Stimulated activated naive B cell treated with anti-CD40 and anti-IgM and Interleukin-4, amounts not matched to agents 10 μg/mL and 1 μg/mL and 100 μg/mL, for 72 hours (primary cell): Measurements from ENCODE around the gene NCOA1.
A peak's percentile ranks its signal among the peaks of the same experiment; 100 is the strongest.
"Not testable (repeated sequence)": the region's sequence is repeated elsewhere in the genome, so short reads cannot be mapped to it uniquely, and the experiment has no call there.

ENCODE experiments used
- ATAC-seq, 2 donors: fragments of 150-1000 bp; cut with Tn5 transposase; replicated peaks; 2 replicates each; pipeline ENCODE4 v1.10.0; 2021; ENCODE audit warnings: moderate library complexity in 1 of 2
- DNase-seq: peaks from one replicate; pipeline ENCODE4 v3.0.0; 2021
- H3K27ac Mint-ChIP-seq: one replicate; pipeline ENCODE4 v1.8.0; 2022; ENCODE audit warnings: mild to moderate bottlenecking, mixed read lengths
- H3K27me3 Mint-ChIP-seq, 2 donors: one replicate each; pipeline ENCODE4 v1.8.0; 2022; ENCODE audit warnings: mixed read lengths in 2 of 2
- H3K36me3 Mint-ChIP-seq, 2 donors: one replicate each; pipeline ENCODE4 v1.8.0; 2022; ENCODE audit warnings: mixed read lengths in 2 of 2, mild to moderate bottlenecking in 1 of 2
- H3K4me1 Mint-ChIP-seq, 2 donors: one replicate each; pipeline ENCODE4 v1.8.0; 2022; ENCODE audit warnings: mixed read lengths in 2 of 2, mild to moderate bottlenecking in 1 of 2
- H3K4me3 Mint-ChIP-seq, 2 donors: one replicate each; pipeline ENCODE4 v1.8.0; 2022; ENCODE audit warnings: mild to moderate bottlenecking in 2 of 2, mixed read lengths in 2 of 2, moderate library complexity in 1 of 2
- H3K9me3 Mint-ChIP-seq, 2 donors: one replicate each; pipeline ENCODE4 v1.8.0; 2022; ENCODE audit warnings: mixed read lengths in 2 of 2, mild to moderate bottlenecking in 1 of 2

NCOA1 gene

DNA sequence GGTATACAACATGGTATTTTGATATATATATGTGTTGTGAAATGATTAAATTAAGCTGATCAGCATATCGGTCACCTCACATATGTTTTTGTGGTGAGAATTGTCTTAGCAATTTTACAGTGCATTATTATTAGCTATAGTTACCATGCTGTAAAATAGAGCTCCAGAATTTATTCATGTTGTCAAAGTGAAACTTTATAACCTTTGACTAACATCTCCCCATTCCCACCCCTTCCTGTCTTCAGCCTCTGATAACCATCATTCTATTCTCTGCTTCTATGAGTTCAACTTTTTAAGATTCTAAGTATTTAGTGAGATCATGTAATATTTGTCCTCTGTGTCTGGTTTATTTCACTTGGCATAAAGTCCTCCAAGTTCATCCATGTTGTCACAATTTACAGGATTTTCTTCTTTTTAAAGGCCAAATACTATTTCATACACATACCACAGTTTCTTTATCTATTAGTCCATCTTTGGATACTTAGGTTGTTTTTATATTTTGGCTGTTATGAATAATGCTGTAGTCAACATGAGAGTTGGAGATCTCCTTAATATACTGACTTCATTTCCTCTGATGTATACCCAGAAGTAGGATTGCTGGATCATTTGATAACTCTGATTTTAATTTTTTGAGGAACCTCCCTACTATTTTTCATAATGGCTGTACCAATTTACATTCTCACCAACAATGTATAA is 30.3 kb downstream of the NCOA1 start:
- Mint-ChIP-seq H3K4me1 (peaks cover 31 to 61% of the 10 kb centered on the region in 2 donors), H3K27ac (peak overlapping the region; percentile 65), H3K27me3 (no peaks in the 10 kb centered on the region), H3K4me3 (peak overlapping the region; percentile 38 to 55), H3K36me3 (peaks cover 8 to 10% of the 10 kb centered on the region in 2 donors), H3K9me3 (peaks cover 0 to 2% of the 10 kb centered on the region in 2 donors)
- no peak for DNase-seq
- peak; percentile 67 to 74 for ATAC-seq

DNA sequence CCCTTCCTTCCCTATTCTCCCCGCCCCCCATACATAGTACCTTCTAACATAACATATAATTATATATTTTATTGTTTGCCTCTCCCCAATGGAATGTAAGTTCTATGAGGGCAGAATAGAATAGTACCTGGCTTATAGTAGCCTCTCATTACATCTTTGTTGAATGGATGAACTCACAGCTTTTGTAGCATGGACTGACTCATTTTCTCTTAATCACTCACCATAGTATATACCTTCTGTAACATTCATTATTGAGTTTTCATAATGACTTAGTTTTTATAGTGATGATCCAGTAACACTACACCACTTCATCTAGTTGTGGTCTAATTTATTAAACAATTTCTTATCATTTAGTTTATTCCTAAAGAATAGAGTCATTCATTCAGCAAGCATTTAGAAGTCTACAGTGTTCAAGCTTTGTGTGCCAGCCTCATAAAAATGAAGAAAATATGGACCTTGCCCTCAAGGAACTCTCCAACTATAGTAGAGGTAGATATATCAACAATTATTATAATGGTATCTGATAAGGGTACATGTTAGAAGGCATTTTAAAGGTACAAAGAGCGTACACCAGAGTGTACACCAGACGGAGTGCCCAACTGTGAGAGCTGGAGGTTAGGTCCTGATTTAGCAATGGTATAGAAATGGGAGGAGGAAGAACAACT is 31.1 kb downstream of the NCOA1 start:
- peaks cover 31 to 61% of the 10 kb centered on the region in 2 donors for H3K4me1 Mint-ChIP-seq
- no peaks in the 10 kb centered on the region for H3K27me3 Mint-ChIP-seq

DNA sequence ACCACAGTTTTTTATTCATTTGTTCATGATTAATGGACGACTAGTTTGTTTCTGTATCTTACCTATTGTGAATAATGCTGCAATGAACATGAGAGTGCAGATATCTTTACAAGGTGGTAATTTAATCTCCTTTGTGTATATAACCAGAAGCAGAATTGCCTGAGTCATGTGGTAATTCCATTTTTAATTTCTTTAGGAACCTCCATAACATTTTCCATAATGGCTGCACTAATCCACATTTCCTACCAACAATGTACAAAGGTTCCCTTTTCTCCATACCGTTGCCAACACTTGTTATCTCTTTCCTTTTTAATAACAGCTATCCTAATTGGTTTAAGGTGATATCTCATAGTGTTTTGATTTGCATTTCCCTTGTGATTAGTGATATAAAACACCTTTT is 36.5 kb downstream of the NCOA1 start:
- no peak overlapping the region for H3K4me3 Mint-ChIP-seq
- H3K27me3 Mint-ChIP-seq: no peaks in the 10 kb centered on the region
- no peak for ATAC-seq
- H3K27ac Mint-ChIP-seq: no peak overlapping the region
- DNase-seq: no peak
- H3K36me3 Mint-ChIP-seq: peaks cover 4 to 32% of the 10 kb centered on the region in 2 donors
- peaks cover 19 to 35% of the 10 kb centered on the region in 2 donors for H3K4me1 Mint-ChIP-seq
- H3K9me3 Mint-ChIP-seq: peaks cover 7 to 12% of the 10 kb centered on the region in 2 donors

More for the DNA sequence above, 31.1 kb downstream of the NCOA1 start:
- no peak overlapping the region for H3K4me3 Mint-ChIP-seq
- peaks cover 8 to 10% of the 10 kb centered on the region in 2 donors for H3K36me3 Mint-ChIP-seq
- H3K27ac Mint-ChIP-seq: no peak overlapping the region
- H3K9me3 Mint-ChIP-seq: peaks cover 0 to 2% of the 10 kb centered on the region in 2 donors
- DNase-seq (no peak), ATAC-seq (peak; percentile 54 to 87)

DNA sequence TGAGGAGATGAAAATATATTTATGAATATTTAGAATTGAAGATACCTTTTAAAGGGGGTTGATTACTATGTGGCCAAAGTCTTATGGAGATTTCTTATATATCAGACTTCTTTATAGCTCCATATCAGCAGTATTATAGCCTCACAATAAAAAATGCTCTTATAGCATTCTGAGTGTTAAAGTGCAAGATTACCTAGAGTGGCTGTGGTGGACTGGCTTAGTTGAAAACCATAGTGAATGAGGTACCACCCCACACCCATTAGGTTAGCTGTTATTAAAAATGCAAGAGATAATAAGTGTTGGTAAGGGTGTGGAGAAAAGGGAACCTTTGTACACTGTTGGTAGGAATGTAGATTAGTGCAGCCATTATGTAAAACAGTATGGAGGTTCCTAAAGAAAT is 39.7 kb downstream of the NCOA1 start:
- peaks cover 18 to 20% of the 10 kb centered on the region in 2 donors for H3K9me3 Mint-ChIP-seq
- DNase-seq (no peak), ATAC-seq (no peak)
- H3K36me3 Mint-ChIP-seq: peaks cover 20 to 43% of the 10 kb centered on the region in 2 donors
- no peak overlapping the region for H3K4me3 Mint-ChIP-seq
- H3K27ac Mint-ChIP-seq: no peak overlapping the region
- no peaks in the 10 kb centered on the region for H3K27me3 Mint-ChIP-seq
- peaks cover 16 to 31% of the 10 kb centered on the region in 2 donors for H3K4me1 Mint-ChIP-seq

DNA sequence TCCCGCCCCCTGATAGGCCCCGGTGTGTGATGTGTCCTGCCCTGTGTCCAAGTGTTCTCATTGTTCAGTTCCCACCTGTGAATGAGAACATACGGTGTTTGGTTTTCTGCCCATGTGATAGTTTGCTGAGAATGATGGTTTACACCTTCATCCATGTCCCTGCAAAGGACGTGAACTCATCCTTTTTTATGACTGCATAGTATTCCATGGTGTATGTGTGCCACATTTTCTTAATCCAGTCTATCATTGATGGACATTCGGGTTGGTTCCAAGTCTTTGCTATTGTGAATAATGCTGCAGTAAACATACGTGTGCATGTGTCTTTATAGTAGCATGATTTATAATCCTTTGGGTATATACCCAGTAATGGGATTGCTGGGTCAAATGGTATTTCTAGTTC is 40.6 kb downstream of the NCOA1 start:
- Mint-ChIP-seq H3K36me3 (peaks cover 29 to 47% of the 10 kb centered on the region in 2 donors), H3K4me1 (peaks cover 20 to 30% of the 10 kb centered on the region in 2 donors), H3K9me3 (peaks cover 19 to 24% of the 10 kb centered on the region in 2 donors)
- DNase-seq, H3K4me3 Mint-ChIP-seq, H3K27ac Mint-ChIP-seq, H3K27me3 Mint-ChIP-seq, ATAC-seq: not testable (repeated sequence)

DNA sequence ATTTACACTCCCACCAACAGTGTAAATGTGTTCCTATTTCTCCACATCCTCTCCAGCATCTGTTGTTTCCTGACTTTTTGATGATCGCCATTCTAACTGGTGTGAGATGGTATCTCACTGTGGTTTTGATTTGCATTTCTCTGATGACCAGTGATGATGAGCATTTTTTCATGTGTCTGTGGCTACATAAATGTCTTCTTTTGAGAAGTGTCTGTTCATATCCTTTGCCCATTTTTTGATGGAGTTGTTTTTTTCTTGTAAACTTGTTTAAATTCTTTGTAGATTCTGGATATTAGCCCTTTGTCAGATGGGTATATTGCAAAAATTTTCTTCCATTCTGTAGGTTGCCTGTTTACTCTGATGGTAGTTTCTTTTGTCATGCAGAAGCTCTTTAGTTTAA is 41.0 kb downstream of the NCOA1 start:
- peaks cover 22 to 34% of the 10 kb centered on the region in 2 donors for H3K4me1 Mint-ChIP-seq
- peaks cover 19 to 24% of the 10 kb centered on the region in 2 donors for H3K9me3 Mint-ChIP-seq
- ATAC-seq, DNase-seq, H3K27ac Mint-ChIP-seq, H3K27me3 Mint-ChIP-seq, H3K4me3 Mint-ChIP-seq: not testable (repeated sequence)
- H3K36me3 Mint-ChIP-seq: peaks cover 33 to 50% of the 10 kb centered on the region in 2 donors

DNA sequence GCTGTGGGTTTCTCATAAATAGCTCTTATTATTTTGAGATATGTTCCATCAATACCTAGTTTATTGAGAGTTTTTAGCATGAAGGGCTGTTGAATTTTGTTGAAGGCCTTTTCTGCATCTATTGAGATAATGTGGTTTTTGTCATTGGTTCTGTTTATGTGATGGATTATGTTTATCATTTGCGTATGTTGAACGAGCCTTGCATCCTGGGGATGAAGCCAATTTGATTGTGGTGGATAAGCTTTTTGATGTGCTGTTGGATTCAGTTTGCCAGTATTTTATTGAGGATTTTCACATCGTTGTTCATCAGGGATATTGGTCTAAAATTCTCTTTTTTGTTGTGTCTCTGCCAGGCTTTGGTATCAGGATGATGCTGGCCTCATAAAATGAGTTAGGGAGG is 42.5 kb downstream of the NCOA1 start:
- H3K4me1 Mint-ChIP-seq: peaks cover 19 to 29% of the 10 kb centered on the region in 2 donors
- not testable (repeated sequence) for ATAC-seq, DNase-seq, H3K27ac Mint-ChIP-seq, H3K27me3 Mint-ChIP-seq, H3K4me3 Mint-ChIP-seq
- H3K36me3 Mint-ChIP-seq: peaks cover 31 to 51% of the 10 kb centered on the region in 2 donors
- H3K9me3 Mint-ChIP-seq: peaks cover 20 to 22% of the 10 kb centered on the region in 2 donors

DNA sequence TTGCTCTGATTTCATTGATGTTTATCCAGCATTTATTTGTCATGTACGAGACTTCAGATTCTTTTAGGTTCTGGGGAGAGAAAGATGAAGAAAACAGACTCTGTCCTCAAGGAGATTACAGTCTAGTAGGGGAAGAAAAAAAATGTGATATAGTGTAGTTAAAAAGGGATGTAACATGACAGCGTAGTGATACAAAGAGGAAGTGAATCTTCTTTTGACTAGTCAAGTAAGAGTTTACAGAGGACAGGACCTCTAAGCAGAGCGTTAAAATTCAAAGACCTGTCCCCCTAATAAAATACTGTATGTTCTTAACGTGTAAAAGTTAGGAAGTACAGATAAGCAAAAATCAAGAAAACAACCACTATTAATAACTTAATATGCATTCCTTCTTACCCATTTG is 47.7 kb downstream of the NCOA1 start:
- Mint-ChIP-seq H3K36me3 (peaks cover 35 to 48% of the 10 kb centered on the region in 2 donors), H3K9me3 (peaks cover 21 to 35% of the 10 kb centered on the region in 2 donors), H3K4me1 (peaks cover 29 to 37% of the 10 kb centered on the region in 2 donors)

DNA sequence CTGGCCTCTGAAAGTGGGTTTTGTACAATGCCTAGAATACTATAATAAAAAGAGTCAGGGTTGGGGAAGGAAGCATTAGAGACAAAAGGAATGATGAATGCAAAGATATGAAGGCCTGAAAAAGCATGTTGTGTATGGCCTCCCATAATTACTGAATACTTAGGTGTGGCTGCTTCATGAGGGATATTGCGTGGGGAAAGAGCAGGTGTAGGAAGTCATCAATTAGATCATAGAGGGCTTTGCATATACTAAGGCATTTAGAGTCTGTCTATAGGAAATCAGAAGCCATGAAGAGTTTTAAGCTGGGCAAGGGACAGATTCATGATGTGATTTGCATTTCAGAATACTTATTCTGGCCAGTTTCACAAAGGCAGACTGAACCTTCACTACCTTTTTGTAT is 48.2 kb downstream of the NCOA1 start:
- Mint-ChIP-seq H3K27ac (no peak overlapping the region), H3K36me3 (peaks cover 37 to 50% of the 10 kb centered on the region in 2 donors), H3K9me3 (peaks cover 25 to 39% of the 10 kb centered on the region in 2 donors), H3K4me1 (peaks cover 31 to 37% of the 10 kb centered on the region in 2 donors), H3K4me3 (no peak overlapping the region), H3K27me3 (no peaks in the 10 kb centered on the region)
- DNase-seq (no peak), ATAC-seq (no peak)

More for the DNA sequence above, 47.7 kb downstream of the NCOA1 start:
- no peak for DNase-seq
- no peak overlapping the region for H3K4me3 Mint-ChIP-seq
- ATAC-seq: peak; percentile 94 to 96
- H3K27me3 Mint-ChIP-seq: no peaks in the 10 kb centered on the region
- H3K27ac Mint-ChIP-seq: peak overlapping the region; percentile 10

DNA sequence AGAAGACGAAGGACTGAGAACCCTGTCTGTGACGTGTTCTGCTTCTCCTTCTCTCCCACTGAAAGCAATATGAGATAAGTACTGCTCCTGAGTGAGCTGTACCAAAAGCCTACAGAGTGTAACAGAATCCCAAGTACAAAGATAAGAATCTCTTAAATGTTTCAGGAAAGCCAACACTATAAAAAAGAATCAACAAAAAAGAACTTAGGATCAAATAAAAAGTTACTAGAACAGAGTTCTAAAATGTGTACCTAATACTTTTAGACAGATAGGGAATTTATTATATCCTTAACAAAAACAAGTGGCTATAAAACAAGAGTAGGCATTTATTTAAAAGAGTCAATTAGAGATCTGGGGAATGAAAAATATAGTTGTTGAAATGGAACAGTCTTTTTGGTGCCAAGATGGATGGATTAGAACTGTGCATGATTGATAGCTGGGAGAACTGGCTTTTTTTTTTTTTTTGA is 49.0 kb downstream of the NCOA1 start:
- Mint-ChIP-seq H3K36me3 (peaks cover 31 to 49% of the 10 kb centered on the region in 2 donors), H3K4me1 (peaks cover 28 to 34% of the 10 kb centered on the region in 2 donors), H3K4me3 (no peak overlapping the region), H3K9me3 (peaks cover 22 to 36% of the 10 kb centered on the region in 2 donors), H3K27me3 (no peaks in the 10 kb centered on the region), H3K27ac (no peak overlapping the region)
- no peak for DNase-seq
- ATAC-seq: no peak

DNA sequence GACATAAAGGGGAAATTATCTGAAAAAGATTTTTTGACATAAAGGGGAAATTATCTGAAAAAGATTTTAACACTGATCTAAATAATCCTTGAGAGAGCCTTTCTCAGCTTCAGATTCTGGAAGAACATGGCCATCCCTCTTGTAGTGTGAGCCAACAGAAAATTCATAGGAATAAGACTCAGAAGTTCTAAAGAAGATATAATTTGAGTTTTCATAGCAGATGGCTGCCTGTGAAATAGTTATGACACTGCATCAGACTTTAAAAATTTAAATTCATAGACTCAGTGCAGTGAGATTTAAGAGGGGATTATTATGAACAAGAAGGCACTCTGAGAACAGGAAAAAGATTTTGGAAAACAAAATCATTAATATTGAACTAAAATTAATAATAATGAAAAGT is 50.6 kb downstream of the NCOA1 start:
- H3K27ac Mint-ChIP-seq: no peak overlapping the region
- no peaks in the 10 kb centered on the region for H3K27me3 Mint-ChIP-seq
- no peak overlapping the region for H3K4me3 Mint-ChIP-seq
- peaks cover 16 to 30% of the 10 kb centered on the region in 2 donors for H3K9me3 Mint-ChIP-seq
- DNase-seq (no peak), ATAC-seq (no peak)
- peaks cover 18 to 42% of the 10 kb centered on the region in 2 donors for H3K36me3 Mint-ChIP-seq
- peaks cover 18 to 29% of the 10 kb centered on the region in 2 donors for H3K4me1 Mint-ChIP-seq

DNA sequence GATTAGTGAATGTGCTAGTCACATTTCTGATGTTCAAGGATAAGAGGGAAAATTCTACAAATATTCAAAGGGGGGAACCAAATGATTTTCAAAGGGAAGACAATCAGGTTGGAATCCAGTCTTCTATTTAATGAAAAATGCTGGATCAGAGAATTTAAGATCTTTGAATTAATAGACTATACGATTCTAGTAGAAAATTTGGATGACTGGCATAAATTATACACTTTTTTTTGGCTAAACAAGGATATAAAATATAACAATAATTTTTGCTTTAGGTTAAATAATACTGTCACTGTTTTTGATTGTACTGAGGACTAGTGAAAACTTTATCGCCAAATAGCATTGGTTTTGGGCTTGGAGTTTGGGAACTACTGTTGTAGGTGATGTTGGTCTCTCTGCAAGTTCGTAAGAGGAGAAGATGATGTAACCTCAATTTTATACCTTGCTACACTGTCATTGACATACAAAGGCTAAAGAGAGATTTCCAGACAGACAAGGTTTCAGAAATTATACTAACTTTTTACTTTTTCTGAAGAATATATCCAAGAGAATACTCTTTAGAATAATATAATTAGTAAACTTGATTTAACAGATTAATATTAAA is 51.3 kb downstream of the NCOA1 start:
- H3K27me3 Mint-ChIP-seq: no peaks in the 10 kb centered on the region
- peaks cover 16 to 30% of the 10 kb centered on the region in 2 donors for H3K9me3 Mint-ChIP-seq
- ATAC-seq (no peak), DNase-seq (no peak)
- no peak overlapping the region for H3K27ac Mint-ChIP-seq
- peaks cover 12 to 37% of the 10 kb centered on the region in 2 donors for H3K36me3 Mint-ChIP-seq
- no peak overlapping the region for H3K4me3 Mint-ChIP-seq
- peaks cover 17 to 23% of the 10 kb centered on the region in 2 donors for H3K4me1 Mint-ChIP-seq

DNA sequence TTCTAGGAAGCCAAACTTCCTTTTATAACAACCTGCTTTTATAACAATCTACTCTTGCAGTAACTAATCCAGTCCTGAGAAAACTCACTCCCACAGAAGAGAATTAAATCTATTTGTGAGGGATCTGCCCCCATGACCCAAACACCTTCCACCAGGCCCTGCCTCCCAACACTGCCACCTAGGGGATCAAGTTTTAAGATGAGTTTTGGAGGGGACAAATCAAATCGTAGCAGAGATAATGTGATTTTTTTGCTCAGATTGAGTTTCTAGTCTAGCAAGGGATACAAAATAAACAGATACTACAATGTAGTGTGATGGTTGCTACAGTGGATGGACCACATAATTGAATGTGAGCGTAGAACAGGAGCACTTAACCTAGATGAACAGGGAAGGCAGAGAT is 52.2 kb downstream of the NCOA1 start:
- no peaks in the 10 kb centered on the region for H3K27me3 Mint-ChIP-seq
- H3K36me3 Mint-ChIP-seq: peaks cover 19 to 40% of the 10 kb centered on the region in 2 donors
- no peak for ATAC-seq
- no peak overlapping the region for H3K27ac Mint-ChIP-seq
- H3K4me3 Mint-ChIP-seq: no peak overlapping the region
- H3K4me1 Mint-ChIP-seq: peaks cover 16 to 23% of the 10 kb centered on the region in 2 donors
- peaks cover 19 to 34% of the 10 kb centered on the region in 2 donors for H3K9me3 Mint-ChIP-seq
- no peak for DNase-seq

DNA sequence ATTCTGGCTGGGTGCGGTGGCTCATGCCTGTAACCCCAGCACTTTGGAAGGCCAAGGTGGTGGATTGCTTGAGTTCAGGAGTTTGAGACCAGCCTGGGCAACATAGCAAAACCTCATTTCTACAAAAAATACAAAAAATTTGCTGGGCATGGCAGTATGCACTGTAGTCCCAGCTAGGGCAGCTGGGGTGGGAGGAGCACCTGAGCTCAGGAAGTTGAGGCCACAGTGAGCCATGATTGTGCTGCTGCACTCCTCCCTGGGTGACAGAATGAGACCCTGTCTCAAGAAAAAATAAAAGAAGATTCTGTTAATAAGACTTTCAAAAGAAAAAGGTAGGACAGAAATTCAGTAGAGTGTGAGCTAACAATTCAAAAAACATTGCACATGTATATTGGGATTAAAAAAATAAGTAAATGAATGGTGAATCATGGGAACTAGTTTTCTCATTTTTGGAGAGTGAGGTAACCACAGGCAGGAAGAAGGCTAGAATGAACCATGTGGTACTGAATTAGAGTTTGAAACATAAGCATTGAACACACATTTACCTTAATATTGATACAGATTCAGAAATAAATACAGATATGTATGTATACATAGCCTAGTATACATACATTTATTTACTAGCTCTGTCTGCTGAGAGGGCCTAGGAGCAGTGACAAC is 53.5 kb downstream of the NCOA1 start:
- ATAC-seq (no peak), DNase-seq (no peak)
- Mint-ChIP-seq H3K27ac (no peak overlapping the region), H3K9me3 (peaks cover 20 to 34% of the 10 kb centered on the region in 2 donors), H3K36me3 (peaks cover 25 to 48% of the 10 kb centered on the region in 2 donors), H3K27me3 (no peaks in the 10 kb centered on the region), H3K4me3 (no peak overlapping the region), H3K4me1 (peaks cover 10 to 11% of the 10 kb centered on the region in 2 donors)
